SU-DHL-6 (cell line): ENCODE measurements around the gene RPS6KA2.
A peak's percentile ranks its signal among the peaks of the same experiment; 100 is the strongest.
"Not testable (repeated sequence)": the region's sequence is repeated elsewhere in the genome, so short reads cannot be mapped to it uniquely, and the experiment has no call there.

ENCODE experiments used
- H2AFZ ChIP-seq: fragments of 200-600 bp; sonication (generic); 2 replicates; pipeline ENCODE4 v1.6.1; 2014; ENCODE audit warnings: low read depth, mild to moderate bottlenecking, moderate library complexity, mixed read lengths, antibody characterized with exemption, low read length; ENCODE audit not compliant: severe bottlenecking
- H3F3A ChIP-seq: fragments of 200-600 bp; shearing (Covaris generic); 2 replicates; pipeline ENCODE4 v1.6.0; 2016; ENCODE audit warnings: antibody characterized with exemption, mild to moderate bottlenecking; ENCODE audit not compliant: insufficient read depth
- H3K27ac ChIP-seq: fragments of 200-600 bp; sonication (generic); 2 replicates; pipeline ENCODE4 v1.5.1; 2016; ENCODE audit warnings: low read depth, mild to moderate bottlenecking, low read length, moderate library complexity, mixed read lengths
- H3K27me3 ChIP-seq: fragments of 200-600 bp; sonication (generic), shearing (Covaris generic); 2 replicates; pipeline ENCODE4 v1.6.0; 2014; ENCODE audit warnings: mild to moderate bottlenecking, low read length
- H3K36me3 ChIP-seq: fragments of 200-600 bp; sonication (generic); 2 replicates; pipeline ENCODE4 v1.6.1; 2014; ENCODE audit warnings: mild to moderate bottlenecking, low read length, mixed read lengths
- H3K4me2 ChIP-seq: fragments of 300-600, 200-600 bp; shearing (Covaris generic), sonication (generic); 2 replicates; pipeline ENCODE4 v1.6.0; 2014; ENCODE audit warnings: low read length, low read depth, mild to moderate bottlenecking; ENCODE audit not compliant: poor library complexity, severe bottlenecking
- H3K4me3 ChIP-seq: fragments of 200-600 bp; sonication (generic); 2 replicates; pipeline ENCODE4 v1.5.1; 2014; ENCODE audit warnings: antibody characterized with exemption, low read length, mild to moderate bottlenecking, mixed read lengths; ENCODE audit not compliant: insufficient read depth, poor library complexity, severe bottlenecking
- H3K79me2 ChIP-seq: fragments of 200-600 bp; sonication (generic); 2 replicates; pipeline ENCODE4 v1.6.1; 2014; ENCODE audit warnings: mild to moderate bottlenecking, low read length, moderate library complexity; ENCODE audit not compliant: insufficient read depth
- H3K9ac ChIP-seq: fragments of 200-600 bp; sonication (generic); 2 replicates; pipeline ENCODE4 v1.7.0; 2014; ENCODE audit warnings: mild to moderate bottlenecking, low read length
- H3K9me2 ChIP-seq: fragments of 200-600 bp; sonication (generic); replicated peaks from 2 replicates; pipeline ENCODE4 v1.6.1; 2014; ENCODE audit warnings: low read length; ENCODE audit not compliant: insufficient read depth
- H3K9me3 ChIP-seq: fragments of 200-600 bp; sonication (generic); 2 replicates; pipeline ENCODE4 v1.6.1; 2014; ENCODE audit warnings: low read length, mixed read lengths; ENCODE audit not compliant: insufficient read depth
- H4K20me1 ChIP-seq: fragments of 200-600 bp; sonication (generic); 2 replicates; pipeline ENCODE4 v1.6.1; 2014; ENCODE audit warnings: low read depth, mild to moderate bottlenecking, antibody characterized with exemption, low read length, moderate library complexity, mixed read lengths
- CTCF ChIP-seq: fragments of 200-600 bp; sonication (generic); IDR thresholded peaks from one replicate; pipeline ENCODE4 v1.5.1; 2017; ENCODE audit warnings: antibody characterized with exemption, mild to moderate bottlenecking, low read length, moderate library complexity; ENCODE audit not compliant: insufficient read depth, poor library complexity, severe bottlenecking
- EZH2phosphoT487 ChIP-seq: fragments of 200-600 bp; sonication (generic), shearing (Covaris generic); conservative IDR thresholded peaks from 2 replicates; pipeline ENCODE4 v1.6.1; 2018; ENCODE audit warnings: mild to moderate bottlenecking, antibody characterized with exemption, low read length, moderate library complexity, mixed read lengths

The RPS6KA2 gene

GRCh38 chr6:166386111-166386510 is 240.9 kb downstream of the RPS6KA2 start:
- Histone ChIP-seq H3K9me3 (no peaks in the 10 kb centered on the region), H3F3A (no peaks in the 10 kb centered on the region), H3K27ac (no peak overlapping the region), H2AFZ (no peak overlapping the region), H3K79me2 (no peaks in the 10 kb centered on the region), H3K4me3 (no peak overlapping the region), H3K4me2 (no peak overlapping the region), H3K36me3 (no peaks in the 10 kb centered on the region), H3K27me3 (no peaks in the 10 kb centered on the region), H3K9ac (no peak overlapping the region), H3K9me2 (no peaks in the 10 kb centered on the region), H4K20me1 (no peaks in the 10 kb centered on the region)
- no peak for TF ChIP-seq EZH2phosphoT487
- no peak for TF ChIP-seq CTCF

- not testable (repeated sequence) for H3K27ac ChIP-seq, H3K79me2 ChIP-seq, H3K36me3 ChIP-seq, H4K20me1 ChIP-seq, H3F3A ChIP-seq, H3K27me3 ChIP-seq, H3K9me3 ChIP-seq, H3K9me2 ChIP-seq
- peak overlapping the region; percentile 76 for H3K9ac ChIP-seq
- H2AFZ ChIP-seq = peak overlapping the region; percentile 96
- peak overlapping the region; percentile 96 for H3K4me3 ChIP-seq
- peak overlapping the region; percentile 68 for H3K4me2 ChIP-seq
These were observed 243.2 kb downstream of the RPS6KA2 start for GRCh38 chr6:166383802-166384363.

- no peaks in the 10 kb centered on the region for H3K9me2 ChIP-seq
- no peaks in the 10 kb centered on the region; the same call in 1 of the 2 replicates for H3F3A ChIP-seq
- no peaks in the 10 kb centered on the region for H3K9me3 ChIP-seq
- no peaks in the 10 kb centered on the region for H3K27me3 ChIP-seq
- no peaks in the 10 kb centered on the region for H3K79me2 ChIP-seq
- H4K20me1 ChIP-seq = no peaks in the 10 kb centered on the region
- no peaks in the 10 kb centered on the region for H3K36me3 ChIP-seq
- H3K4me3 ChIP-seq = peak within 1 kb of the TSS; percentile 96
- H3K9ac ChIP-seq = peak within 1 kb of the TSS; percentile 76
- H3K27ac ChIP-seq = peak within 1 kb of the TSS; percentile 57
- no peak for TF ChIP-seq EZH2phosphoT487
- no peak for TF ChIP-seq CTCF
- H2AFZ ChIP-seq = peak within 1 kb of the TSS; percentile 96
- H3K4me2 ChIP-seq = peak within 1 kb of the TSS; percentile 81
These were observed 243.9 kb downstream of the RPS6KA2 start, which contains the start of gene MPC1 for GRCh38 chr6:166382933-166383801. Gene MPC1 (minus strand): TSS chr6:166382940. CDS start chr6:166382876, 64 bp downstream.

- peak overlapping the region; percentile 94 for H2AFZ ChIP-seq
These were observed 244.5 kb downstream of the RPS6KA2 start for GRCh38 chr6:166382500-166382932.

More at GRCh38 chr6:166382500-166382932, 244.5 kb downstream of the RPS6KA2 start:
- no peaks in the 10 kb centered on the region for H3K9me3 ChIP-seq
- peak overlapping the region; percentile 96 for H3K4me3 ChIP-seq
- peak overlapping the region; percentile 76 for H3K9ac ChIP-seq
- no peaks in the 10 kb centered on the region for H3K9me2 ChIP-seq
- H4K20me1 ChIP-seq = no peaks in the 10 kb centered on the region
- TF ChIP-seq EZH2phosphoT487 = no peak
- no peak for TF ChIP-seq CTCF
- no peaks in the 10 kb centered on the region for H3K79me2 ChIP-seq
- peak overlapping the region; percentile 57 for H3K27ac ChIP-seq
- H3F3A ChIP-seq = no peaks in the 10 kb centered on the region; the same call in 1 of the 2 replicates
- H3K36me3 ChIP-seq = no peaks in the 10 kb centered on the region
- H3K4me2 ChIP-seq = peak overlapping the region; percentile 81
- no peaks in the 10 kb centered on the region for H3K27me3 ChIP-seq
